Esophagus squamous epithelium (tissue), 4 donors: ENCODE results near the gene RPL19.

Experiments
- CTCF ChIP-seq, 6 experiments: fragments of 450-650 bp in 4 of 6; fragments of 200-600 bp in 2 of 6; sonication (generic) in 2 of 6; IDR thresholded peaks; one replicate each; pipeline ENCODE4 v1.5.1; 2016 to 2019; ENCODE audit warnings: antibody characterized with exemption in 6 of 6, mild to moderate bottlenecking in 4 of 6, moderate library complexity in 4 of 6
- POLR2A ChIP-seq, 4 donors: fragments of 450-650 bp; IDR thresholded peaks; one replicate each; pipeline ENCODE4 v1.6.1; 2017; ENCODE audit warnings: antibody characterized with exemption in 4 of 4, mild to moderate bottlenecking in 4 of 4, moderate library complexity in 3 of 4

GRCh38 chr17:39174920-39175694 is 25.0 kb upstream of the RPL19 start:
- TF ChIP-seq CTCF (IDR thresholded peaks at IDR 0.05) (peak; percentile 45 to 89 (median 75)), POLR2A (IDR thresholded peaks at IDR 0.05) (no peak)
